RWPE1 (cell line): ENCODE measurements around the gene SMNDC1.

Experiments used
- CTCF ChIA-PET: fragments of 350-600 bp; sonication (Branson Sonifier 250); formaldehyde crosslinking; extraction: SDS; loops from one replicate; lab custom pipeline; 2021; lab: Yijun Ruan, JAX
- POLR2A ChIA-PET: fragments of 400-600 bp; formaldehyde crosslinking; extraction: SDS; loops from one replicate; lab custom pipeline; 2020; ENCODE audit warnings: antibody characterized with exemption; ENCODE audit not compliant: low non-redundant PET; lab: Yijun Ruan, JAX
- DNase-seq: peaks from one replicate; pipeline ENCODE4 v3.0.0; 2012; ENCODE audit warnings: low spot score
- H3K27ac ChIP-seq: fragments of 450-650 bp; 2 replicates; pipeline ENCODE4 v1.5.1; 2017
- TF ChIP-seq, protein P1 (sequence below): fragments of 450-650 bp; conservative IDR thresholded peaks from 2 replicates; pipeline ENCODE4 v1.5.1; 2017; ENCODE audit warnings: low read depth, mild to moderate bottlenecking

The SMNDC1 gene

DNA sequence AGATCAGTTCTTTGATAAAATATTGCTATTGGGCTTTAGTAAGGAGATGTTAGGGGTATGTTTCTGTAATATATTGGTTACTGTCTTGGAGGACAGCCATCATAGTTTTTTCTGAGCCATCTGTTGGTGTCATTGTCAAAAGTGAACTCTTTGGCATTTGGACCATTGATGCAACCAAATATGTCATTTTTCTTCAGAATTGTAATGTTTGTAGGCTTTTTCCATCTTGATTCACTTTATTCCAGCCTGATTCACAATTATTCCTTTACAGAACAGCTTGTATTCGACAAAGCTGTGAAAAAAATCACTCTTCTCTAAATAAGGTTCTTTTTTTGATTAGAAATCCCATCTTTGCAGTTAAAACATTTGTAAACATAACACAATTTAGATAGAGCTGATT is 37.4 kb downstream of the SMNDC1 start:
- ChIA-PET CTCF (no interaction called here), POLR2A (no interaction called here)
- H3K27ac ChIP-seq = no peak overlapping the region
- TF ChIP-seq, protein P1, sequence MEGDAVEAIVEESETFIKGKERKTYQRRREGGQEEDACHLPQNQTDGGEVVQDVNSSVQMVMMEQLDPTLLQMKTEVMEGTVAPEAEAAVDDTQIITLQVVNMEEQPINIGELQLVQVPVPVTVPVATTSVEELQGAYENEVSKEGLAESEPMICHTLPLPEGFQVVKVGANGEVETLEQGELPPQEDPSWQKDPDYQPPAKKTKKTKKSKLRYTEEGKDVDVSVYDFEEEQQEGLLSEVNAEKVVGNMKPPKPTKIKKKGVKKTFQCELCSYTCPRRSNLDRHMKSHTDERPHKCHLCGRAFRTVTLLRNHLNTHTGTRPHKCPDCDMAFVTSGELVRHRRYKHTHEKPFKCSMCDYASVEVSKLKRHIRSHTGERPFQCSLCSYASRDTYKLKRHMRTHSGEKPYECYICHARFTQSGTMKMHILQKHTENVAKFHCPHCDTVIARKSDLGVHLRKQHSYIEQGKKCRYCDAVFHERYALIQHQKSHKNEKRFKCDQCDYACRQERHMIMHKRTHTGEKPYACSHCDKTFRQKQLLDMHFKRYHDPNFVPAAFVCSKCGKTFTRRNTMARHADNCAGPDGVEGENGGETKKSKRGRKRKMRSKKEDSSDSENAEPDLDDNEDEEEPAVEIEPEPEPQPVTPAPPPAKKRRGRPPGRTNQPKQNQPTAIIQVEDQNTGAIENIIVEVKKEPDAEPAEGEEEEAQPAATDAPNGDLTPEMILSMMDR = no peak
- no peak for DNase-seq

- H3K27ac ChIP-seq = no peak overlapping the region
- CTCF ChIA-PET = no interaction called here
- no peak for DNase-seq
- POLR2A ChIA-PET = interaction anchor here (0.6 kb wide), 1 partner anchor 1916 kb away, joined by 3 read pairs; no protein-coding TSS in a partner anchor
- TF ChIP-seq, protein P1 = no peak
Observed at GRCh38 chr10:110265573-110266193, 39.0 kb downstream of the SMNDC1 start.

DNA sequence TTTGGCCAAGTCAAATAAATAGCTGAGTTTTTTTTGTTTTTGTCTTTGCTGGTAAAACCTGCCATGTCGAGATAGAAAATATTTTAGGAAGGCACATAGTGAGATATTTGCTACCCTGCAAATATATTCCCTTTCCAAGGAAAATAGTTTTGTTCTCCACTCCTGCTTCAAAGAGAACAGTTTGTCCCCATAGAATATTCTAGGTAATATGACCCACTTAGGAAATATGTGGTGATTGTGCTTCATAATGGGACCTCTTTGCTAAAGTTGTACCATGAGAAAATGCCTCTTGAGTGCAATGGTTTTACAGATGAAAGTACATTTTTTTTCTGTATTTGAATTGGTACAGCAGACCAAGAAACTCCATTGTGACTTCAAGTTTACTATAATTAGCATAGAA is 41.6 kb downstream of the SMNDC1 start:
- POLR2A ChIA-PET = no interaction called here
- DNase-seq = no peak
- CTCF ChIA-PET = interaction anchor here (0.5 to 0.7 kb wide), 3 partner anchors 14 to 337 kb away, joined by 3 read pairs; no protein-coding TSS in a partner anchor
- TF ChIP-seq, protein P1 = no peak
- no peak overlapping the region for H3K27ac ChIP-seq

DNA sequence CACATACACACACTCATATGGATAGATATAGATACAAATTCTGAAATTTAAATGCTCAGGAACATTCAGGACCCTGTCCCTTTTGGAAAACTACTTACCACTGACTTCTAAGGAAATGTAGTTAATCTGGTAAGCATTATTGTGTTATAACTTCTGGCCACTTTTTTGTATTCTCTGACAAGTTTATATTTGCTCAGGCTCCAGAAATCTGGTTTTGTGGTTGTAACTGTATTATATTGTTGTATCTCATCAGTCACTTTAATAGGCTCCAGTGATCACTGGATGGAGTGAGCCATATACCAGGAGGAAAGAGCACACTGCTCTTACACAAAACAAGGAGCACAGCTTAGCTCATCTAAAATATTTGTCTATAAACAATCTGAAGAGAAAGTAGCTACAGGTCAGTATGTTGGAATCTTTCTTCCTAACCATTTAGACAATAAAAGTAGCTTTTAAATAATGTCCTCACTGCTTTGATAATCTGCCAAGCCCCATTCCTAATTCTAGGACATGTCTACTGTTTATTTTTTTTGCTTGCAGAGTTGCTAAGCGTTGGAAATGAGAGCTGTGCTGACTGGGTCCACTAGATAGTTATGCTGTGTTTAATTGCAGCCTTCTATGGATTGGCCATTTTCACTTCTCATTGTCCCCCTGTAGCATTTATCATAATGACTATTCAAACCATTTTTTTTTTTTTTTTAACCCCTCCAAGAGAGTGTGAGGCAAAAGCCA is 43.8 kb downstream of the SMNDC1 start:
- ChIA-PET CTCF (interaction anchor here (0.6 to 1.4 kb wide), 3 partner anchors 8 to 309 kb away, joined by 3 to 4 read pairs (median 3); no protein-coding TSS in a partner anchor), POLR2A (no interaction called here)
- DNase-seq = no peak
- H3K27ac ChIP-seq = no peak overlapping the region
- TF ChIP-seq, protein P1 = no peak

DNA sequence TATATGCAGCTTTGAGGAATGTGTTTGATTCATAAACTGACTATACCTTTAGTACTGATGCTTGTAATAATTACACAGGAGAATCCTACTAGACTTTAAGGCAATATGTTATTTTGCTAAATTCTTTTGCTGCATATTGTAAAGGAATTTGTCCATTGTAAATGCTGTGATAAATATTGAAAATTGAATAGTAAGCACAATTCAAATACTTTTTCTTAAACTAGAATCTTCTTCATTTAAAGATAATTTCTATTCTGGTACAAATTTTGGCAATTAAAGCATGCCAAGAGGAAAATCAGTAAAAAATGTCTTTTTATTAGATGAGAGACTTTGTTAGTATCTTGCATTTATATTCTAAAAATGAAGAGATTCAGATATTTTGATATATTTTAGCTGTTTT is 45.4 kb downstream of the SMNDC1 start:
- POLR2A ChIA-PET = no interaction called here
- no peak overlapping the region for H3K27ac ChIP-seq
- CTCF ChIA-PET = no interaction called here
- DNase-seq = no peak
- TF ChIP-seq, protein P1 = no peak

GRCh38 chr10:110258542-110258941 is 46.2 kb downstream of the SMNDC1 start:
- no peak for DNase-seq
- H3K27ac ChIP-seq = no peak overlapping the region
- TF ChIP-seq, protein P1 = no peak
- POLR2A ChIA-PET = interaction anchor here (0.5 kb wide), 1 partner anchor 160 kb away, joined by 5 read pairs; no protein-coding TSS in a partner anchor
- CTCF ChIA-PET = no interaction called here
